ENCODE measurements around the gene AADAT. TPM values are rescaled to one million over a fixed set of nuclear protein-coding genes. Genes with fewer than 3 reads are reported as not detected.
"Not testable (repeated sequence)": the region's sequence is repeated elsewhere in the genome, so short reads cannot be mapped to it uniquely, and the experiment has no call there.

AADAT gene
- polyA plus RNA-seq (ENCODE audit: insufficient read length in 4 of 4): 10 to 100 TPM; 19.6 to 36.2 (median 27.2) TPM

GRCh38 chr4:170089668-170090351 is at the start of gene AADAT:
AADAT (minus strand) TSS chr4:170089956; CDS start chr4:170089690, 266 bp downstream.
- peak; percentile 58 to 77 (median 66) for DNase-seq (ENCODE audit: low read depth in 4 of 4, low spot score in 2 of 4)

- peak; percentile 57 to 75 (median 59) for DNase-seq (ENCODE audit: low read depth in 4 of 4, low spot score in 2 of 4)
Measured at GRCh38 chr4:170138580-170139194, 48.9 kb upstream of the AADAT start.

GRCh38 chr4:170137927-170138326 is 48.2 kb upstream of the AADAT start:
- DNase-seq (ENCODE audit: low read depth in 4 of 4, low spot score in 2 of 4): no peak

- DNase-seq (ENCODE audit: low read depth in 4 of 4, low spot score in 2 of 4): no peak
Measured at GRCh38 chr4:170137466-170137865, 47.7 kb upstream of the AADAT start.

GRCh38 chr4:170134821-170135220 is 45.1 kb upstream of the AADAT start:
- no peak for DNase-seq (ENCODE audit: low read depth in 4 of 4, low spot score in 2 of 4)

- no peak for DNase-seq (ENCODE audit: low read depth in 4 of 4, low spot score in 2 of 4)
Measured at GRCh38 chr4:170128219-170128804, 38.6 kb upstream of the AADAT start.

GRCh38 chr4:170127758-170128157 is 38.0 kb upstream of the AADAT start:
- DNase-seq (ENCODE audit: low read depth in 4 of 4, low spot score in 2 of 4): no peak

- DNase-seq (ENCODE audit: low read depth in 4 of 4, low spot score in 2 of 4): no peak
Measured at GRCh38 chr4:170124406-170124805, 34.6 kb upstream of the AADAT start.

GRCh38 chr4:170122252-170122651 is 32.5 kb upstream of the AADAT start:
- DNase-seq (ENCODE audit: low read depth in 4 of 4, low spot score in 2 of 4): no peak

- DNase-seq (ENCODE audit: low read depth in 4 of 4, low spot score in 2 of 4): no peak
Measured at GRCh38 chr4:170114636-170115035, 24.9 kb upstream of the AADAT start.

GRCh38 chr4:170114183-170114582 is 24.4 kb upstream of the AADAT start:
- not testable (repeated sequence) for DNase-seq (ENCODE audit: low read depth in 4 of 4, low spot score in 2 of 4)

GRCh38 chr4:170111546-170111945 is 21.8 kb upstream of the AADAT start:
- DNase-seq (ENCODE audit: low read depth in 4 of 4, low spot score in 2 of 4): no peak

- no peak for DNase-seq (ENCODE audit: low read depth in 4 of 4, low spot score in 2 of 4)
Measured at GRCh38 chr4:170111085-170111484, 21.3 kb upstream of the AADAT start.

- DNase-seq (ENCODE audit: low read depth in 4 of 4, low spot score in 2 of 4): no peak
Measured at GRCh38 chr4:170110285-170110672, 20.5 kb upstream of the AADAT start.

- no peak for DNase-seq (ENCODE audit: low read depth in 4 of 4, low spot score in 2 of 4)
Measured at GRCh38 chr4:170109586-170110284, 20.0 kb upstream of the AADAT start.

- no peak for DNase-seq (ENCODE audit: low read depth in 4 of 4, low spot score in 2 of 4)
Measured at GRCh38 chr4:170106900-170107299, 17.1 kb upstream of the AADAT start.

GRCh38 chr4:170102426-170102825 is 12.7 kb upstream of the AADAT start:
- no peak for DNase-seq (ENCODE audit: low read depth in 4 of 4, low spot score in 2 of 4)

- DNase-seq (ENCODE audit: low read depth in 4 of 4, low spot score in 2 of 4): not testable (repeated sequence)
Measured at GRCh38 chr4:170098171-170098570, 8.4 kb upstream of the AADAT start.

GRCh38 chr4:170097681-170098080 is 7.9 kb upstream of the AADAT start:
- DNase-seq (ENCODE audit: low read depth in 4 of 4, low spot score in 2 of 4): no peak

- no peak for DNase-seq (ENCODE audit: low read depth in 4 of 4, low spot score in 2 of 4)
Measured at GRCh38 chr4:170093973-170094535, 4.3 kb upstream of the AADAT start.

Data from left renal cortex interstitium (tissue), 4 donors.